Osteoblast (primary cell): ENCODE results near the gene RABGEF1. TPM values are rescaled to one million over a fixed set of nuclear protein-coding genes. Genes with fewer than 3 reads are reported as not detected.

Experiments used
- DNase-seq: peaks from one replicate; pipeline ENCODE4 v3.0.0; 2011; ENCODE audit warnings: low spot score, mixed read lengths; ENCODE audit not compliant: insufficient read length; ENCODE audit errors: missing footprints
- H2AFZ ChIP-seq: 2 replicates; pipeline ENCODE4 v1.6.0; 2011; ENCODE audit warnings: mild to moderate bottlenecking, low read length
- H3K27ac ChIP-seq: 2 replicates; pipeline ENCODE4 v1.5.1; 2011; ENCODE audit warnings: mild to moderate bottlenecking, low read depth, low read length, moderate library complexity
- H3K27me3 ChIP-seq: 2 replicates; pipeline ENCODE4 v1.6.0; 2012; ENCODE audit warnings: mild to moderate bottlenecking, control low read depth, inconsistent platforms, low read length, moderate library complexity; ENCODE audit not compliant: insufficient read depth
- H3K36me3 ChIP-seq: 2 replicates; pipeline ENCODE4 v1.5.1; 2011; ENCODE audit warnings: mild to moderate bottlenecking, low read length, control low read depth, moderate library complexity; ENCODE audit not compliant: insufficient read depth
- H3K4me1 ChIP-seq: 2 replicates; pipeline ENCODE4 v1.5.1; 2011; ENCODE audit warnings: mild to moderate bottlenecking, low read length, control low read depth, moderate library complexity; ENCODE audit not compliant: insufficient read depth
- H3K4me2 ChIP-seq: 2 replicates; pipeline ENCODE4 v1.6.0; 2011; ENCODE audit warnings: mild to moderate bottlenecking, low read length; ENCODE audit not compliant: insufficient read depth
- H3K4me3 ChIP-seq: fragments of 200-600 bp; sonication (generic); 3 replicates; pipeline ENCODE4 v1.5.1; 2012; ENCODE audit warnings: mild to moderate bottlenecking, low read length, inconsistent platforms; ENCODE audit not compliant: insufficient read depth
- H3K79me2 ChIP-seq: 2 replicates; pipeline ENCODE4 v1.6.0; 2012; ENCODE audit warnings: mild to moderate bottlenecking, low read length, control low read depth, inconsistent platforms; ENCODE audit not compliant: insufficient read depth
- H3K9me3 ChIP-seq: 2 replicates; pipeline ENCODE4 v1.5.1; 2011; ENCODE audit warnings: low read depth, low read length, control low read depth
- H4K20me1 ChIP-seq: 2 replicates; pipeline ENCODE4 v1.6.0; 2012; ENCODE audit warnings: mild to moderate bottlenecking, low read length, control low read depth; ENCODE audit not compliant: insufficient read depth
- CTCF ChIP-seq: IDR thresholded peaks from 2 replicates; pipeline ENCODE4 v1.5.1; 2011; ENCODE audit warnings: mild to moderate bottlenecking, low read depth, low read length, moderate library complexity; ENCODE audit errors: extremely low read depth
- total RNA-seq: library from RNA; depleted of rRNA; stranded (reverse); fragments of >200 nt; gene quantifications from 2 replicates; pipeline ENCODE4 v1.2.3, GENCODE V29; 2012

The RABGEF1 gene
- total RNA-seq, 1 donor, result 81.8 TPM

- H3K27ac ChIP-seq, result no peak overlapping the region
- DNase-seq, result peak; percentile 68
These were observed 92.2 kb downstream of the RABGEF1 start for GRCh38 chr7:66832531-66833351.

GRCh38 chr7:66837007-66837406 is 96.5 kb downstream of the RABGEF1 start:
- Histone ChIP-seq H3K4me2 (no peak overlapping the region), H3K79me2 (no peaks in the 10 kb centered on the region), H3K4me3 (no peak overlapping the region), H4K20me1 (no peaks in the 10 kb centered on the region), H3K36me3 (no peaks in the 10 kb centered on the region), H3K27ac (no peak overlapping the region), H2AFZ (no peak overlapping the region), H3K4me1 (no peaks in the 10 kb centered on the region), H3K9me3 (no peaks in the 10 kb centered on the region), H3K27me3 (no peaks in the 10 kb centered on the region)
- no peak for DNase-seq
- no peak for TF ChIP-seq CTCF

More at GRCh38 chr7:66832531-66833351, 92.2 kb downstream of the RABGEF1 start:
- Histone ChIP-seq H3K27me3 (no peaks in the 10 kb centered on the region), H3K4me2 (no peak overlapping the region), H4K20me1 (no peaks in the 10 kb centered on the region), H3K9me3 (no peaks in the 10 kb centered on the region), H3K36me3 (no peaks in the 10 kb centered on the region), H2AFZ (no peak overlapping the region), H3K4me1 (no peaks in the 10 kb centered on the region), H3K4me3 (no peak overlapping the region), H3K79me2 (no peaks in the 10 kb centered on the region)
- no peak for TF ChIP-seq CTCF

GRCh38 chr7:66837661-66838060 is 97.1 kb downstream of the RABGEF1 start:
- H3K27ac ChIP-seq, result no peak overlapping the region
- no peaks in the 10 kb centered on the region for H3K27me3 ChIP-seq
- no peaks in the 10 kb centered on the region for H3K4me1 ChIP-seq
- H3K79me2 ChIP-seq, result no peaks in the 10 kb centered on the region
- no peak overlapping the region for H2AFZ ChIP-seq
- H3K4me3 ChIP-seq, result no peak overlapping the region
- H3K36me3 ChIP-seq, result no peaks in the 10 kb centered on the region
- no peak for TF ChIP-seq CTCF
- no peak overlapping the region for H3K4me2 ChIP-seq
- DNase-seq, result no peak
- H3K9me3 ChIP-seq, result no peaks in the 10 kb centered on the region
- no peaks in the 10 kb centered on the region for H4K20me1 ChIP-seq

- Histone ChIP-seq H4K20me1 (no peaks in the 10 kb centered on the region), H3K9me3 (no peaks in the 10 kb centered on the region), H3K79me2 (no peaks in the 10 kb centered on the region), H2AFZ (no peak overlapping the region), H3K4me2 (no peak overlapping the region), H3K27me3 (no peaks in the 10 kb centered on the region), H3K4me3 (no peak overlapping the region), H3K27ac (no peak overlapping the region), H3K4me1 (no peaks in the 10 kb centered on the region), H3K36me3 (no peaks in the 10 kb centered on the region)
- TF ChIP-seq CTCF, result no peak
- no peak for DNase-seq
These were observed 99.3 kb downstream of the RABGEF1 start for GRCh38 chr7:66839814-66840213.
